ENCODE results near the gene VPS35.

DNA sequence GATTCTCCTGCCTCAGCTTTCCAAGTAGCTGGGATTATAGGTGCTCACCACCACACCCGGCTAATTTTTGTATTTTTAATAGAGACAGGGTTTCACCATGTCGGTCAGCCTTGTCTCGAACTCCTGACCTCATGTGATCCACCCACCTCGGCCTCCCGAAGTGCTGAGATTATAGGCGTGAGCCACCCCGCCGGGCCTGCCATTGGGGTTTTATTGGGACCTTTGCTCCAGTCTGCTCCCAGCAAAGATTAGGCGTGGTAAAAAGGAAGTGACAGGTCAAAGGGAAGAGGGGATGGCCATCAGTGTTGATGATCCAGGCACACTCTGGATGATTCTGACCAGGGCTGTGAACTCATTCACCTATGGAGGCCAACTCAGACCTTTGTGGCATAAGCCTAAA lies 38.7 kb upstream of the VPS35 start:
- TF ChIP-seq CTCF (IDR thresholded peaks at IDR 0.05; ENCODE audit: poor library complexity) (no peak), EZH2phosphoT487 (IDR thresholded peaks at IDR 0.05; ENCODE audit: low read depth, severe bottlenecking, unreplicated experiment) (no peak)
